T-helper 1 cell treated with Interleukin-12 subunit alpha and Interleukin-12 subunit beta and Interleukin-4 antibody, amounts not matched to agents 30 μg/mL and 1 μg/mL, for 36 hours (primary cell): ENCODE measurements around the gene SHMT1.
"Not testable (repeated sequence)": the region's sequence is repeated elsewhere in the genome, so short reads cannot be mapped to it uniquely, and the experiment has no call there.

Experiments
- H3K27ac Mint-ChIP-seq: one replicate; pipeline ENCODE4 v1.8.0; 2021; ENCODE audit warnings: mild to moderate bottlenecking, mixed read lengths
- H3K27me3 Mint-ChIP-seq: one replicate; pipeline ENCODE4 v1.8.0; 2021; ENCODE audit warnings: low read depth, mixed read lengths
- H3K36me3 Mint-ChIP-seq: one replicate; pipeline ENCODE4 v1.8.0; 2021; ENCODE audit warnings: low read depth, mixed read lengths
- H3K4me1 Mint-ChIP-seq: one replicate; pipeline ENCODE4 v1.8.0; 2021; ENCODE audit warnings: low read depth, mixed read lengths
- H3K4me3 Mint-ChIP-seq: one replicate; pipeline ENCODE4 v1.8.0; 2021; ENCODE audit warnings: mild to moderate bottlenecking, moderate library complexity, mixed read lengths
- H3K9me3 Mint-ChIP-seq: one replicate; pipeline ENCODE4 v1.8.0; 2021; ENCODE audit warnings: mixed read lengths

SHMT1 gene

GRCh38 chr17:18309202-18309601 lies 54.1 kb downstream of the SHMT1 start:
- Mint-ChIP-seq H3K27ac (no peak overlapping the region), H3K36me3 (peaks cover 24% of the 10 kb centered on the region), H3K4me1 (peaks cover 26% of the 10 kb centered on the region), H3K27me3 (no peaks in the 10 kb centered on the region), H3K4me3 (no peak overlapping the region), H3K9me3 (no peaks in the 10 kb centered on the region)

- H3K4me3 Mint-ChIP-seq, H3K27me3 Mint-ChIP-seq, H3K9me3 Mint-ChIP-seq, H3K27ac Mint-ChIP-seq, H3K4me1 Mint-ChIP-seq: not testable (repeated sequence)
- peaks cover 42% of the 10 kb centered on the region for H3K36me3 Mint-ChIP-seq
Observed at GRCh38 chr17:18303206-18303605, 60.1 kb downstream of the SHMT1 start.

- H3K27ac Mint-ChIP-seq = no peak overlapping the region
- H3K36me3 Mint-ChIP-seq = peaks cover 38% of the 10 kb centered on the region
- H3K4me1 Mint-ChIP-seq = no peaks in the 10 kb centered on the region
- no peaks in the 10 kb centered on the region for H3K27me3 Mint-ChIP-seq
- no peaks in the 10 kb centered on the region for H3K9me3 Mint-ChIP-seq
- H3K4me3 Mint-ChIP-seq = no peak overlapping the region
Observed at GRCh38 chr17:18300725-18301480, 62.4 kb downstream of the SHMT1 start.

- H3K4me1 Mint-ChIP-seq, H3K4me3 Mint-ChIP-seq, H3K9me3 Mint-ChIP-seq, H3K27ac Mint-ChIP-seq, H3K27me3 Mint-ChIP-seq: not testable (repeated sequence)
- peaks cover 33% of the 10 kb centered on the region for H3K36me3 Mint-ChIP-seq
Observed at GRCh38 chr17:18298061-18298460, 65.3 kb downstream of the SHMT1 start.

- H3K36me3 Mint-ChIP-seq = peaks cover 38% of the 10 kb centered on the region
- H3K4me3 Mint-ChIP-seq = no peak overlapping the region
- H3K9me3 Mint-ChIP-seq = no peaks in the 10 kb centered on the region
- no peak overlapping the region for H3K27ac Mint-ChIP-seq
- no peaks in the 10 kb centered on the region for H3K27me3 Mint-ChIP-seq
- no peaks in the 10 kb centered on the region for H3K4me1 Mint-ChIP-seq
Observed at GRCh38 chr17:18291718-18292540, 71.4 kb downstream of the SHMT1 start.

GRCh38 chr17:18285296-18285695 lies 78.1 kb downstream of the SHMT1 start:
- Mint-ChIP-seq H3K4me1 (no peaks in the 10 kb centered on the region), H3K36me3 (peaks cover 53% of the 10 kb centered on the region), H3K27me3 (no peaks in the 10 kb centered on the region), H3K9me3 (no peaks in the 10 kb centered on the region), H3K27ac (no peak overlapping the region), H3K4me3 (no peak overlapping the region)

GRCh38 chr17:18281788-18282187 lies 81.6 kb downstream of the SHMT1 start:
- H3K9me3 Mint-ChIP-seq = no peaks in the 10 kb centered on the region
- H3K27ac Mint-ChIP-seq = no peak overlapping the region
- H3K4me1 Mint-ChIP-seq = no peaks in the 10 kb centered on the region
- H3K27me3 Mint-ChIP-seq = no peaks in the 10 kb centered on the region
- H3K36me3 Mint-ChIP-seq = peaks cover 46% of the 10 kb centered on the region
- H3K4me3 Mint-ChIP-seq = no peak overlapping the region

- no peaks in the 10 kb centered on the region for H3K9me3 Mint-ChIP-seq
- H3K27me3 Mint-ChIP-seq = no peaks in the 10 kb centered on the region
- no peak overlapping the region for H3K4me3 Mint-ChIP-seq
- peaks cover 43% of the 10 kb centered on the region for H3K36me3 Mint-ChIP-seq
- no peak overlapping the region for H3K27ac Mint-ChIP-seq
- H3K4me1 Mint-ChIP-seq = no peaks in the 10 kb centered on the region
Observed at GRCh38 chr17:18280766-18281371, 82.5 kb downstream of the SHMT1 start.

GRCh38 chr17:18280249-18280648 lies 83.1 kb downstream of the SHMT1 start:
- H3K27me3 Mint-ChIP-seq = no peaks in the 10 kb centered on the region
- no peak overlapping the region for H3K4me3 Mint-ChIP-seq
- H3K27ac Mint-ChIP-seq = no peak overlapping the region
- no peaks in the 10 kb centered on the region for H3K9me3 Mint-ChIP-seq
- peaks cover 37% of the 10 kb centered on the region for H3K36me3 Mint-ChIP-seq
- H3K4me1 Mint-ChIP-seq = no peaks in the 10 kb centered on the region

GRCh38 chr17:18278867-18279266 lies 84.5 kb downstream of the SHMT1 start:
- no peak overlapping the region for H3K27ac Mint-ChIP-seq
- no peaks in the 10 kb centered on the region for H3K27me3 Mint-ChIP-seq
- H3K36me3 Mint-ChIP-seq = peaks cover 30% of the 10 kb centered on the region
- H3K9me3 Mint-ChIP-seq = no peaks in the 10 kb centered on the region
- no peaks in the 10 kb centered on the region for H3K4me1 Mint-ChIP-seq
- H3K4me3 Mint-ChIP-seq = no peak overlapping the region
